ENCODE data around the gene COP1. TPM values are rescaled to one million over a fixed set of nuclear protein-coding genes. Genes with fewer than 3 reads are reported as not detected.

COP1 gene
- total and polyA plus RNA-seq, 2 of the 8 experiments (the other 6 are each of a cell fraction or from before 2014, with no cell fraction given), result 26.2 to 44.9 TPM

GRCh38 chr1:176033881-176034280 is 173.2 kb downstream of the COP1 start:
- H3K4me3 ChIP-seq (ENCODE audit: extremely low read depth in 1 of 4, insufficient read depth in 2 of 4, low read depth in 3 of 4, low read length in 4 of 4), result no peak overlapping the region
- no peaks in the 10 kb centered on the region for H3K9me3 ChIP-seq (ENCODE audit: insufficient read depth in 2 of 2, low read depth in 1 of 2, low read length in 1 of 2)
- no peak overlapping the region for H3K4me2 ChIP-seq (ENCODE audit: insufficient read depth in 1 of 2, low read depth in 2 of 2, low read length in 2 of 2)
- no peak overlapping the region for H2BK20ac ChIP-seq (ENCODE audit: low read length)
- no peaks in the 10 kb centered on the region for H3K4me1 ChIP-seq (replicated peaks in 1 of 4; ENCODE audit: control insufficient read depth in 3 of 4, insufficient read depth in 4 of 4, low read length in 3 of 4)
- no peak overlapping the region for H3K4ac ChIP-seq (replicated peaks; ENCODE audit: insufficient read length, low read depth, low read length)
- no peak for FAIRE-seq
- H3K36me3 ChIP-seq (ENCODE audit: control insufficient read depth in 2 of 4, insufficient read depth in 4 of 4, low read length in 3 of 4), result no peaks in the 10 kb centered on the region
- no peak overlapping the region for H3K14ac ChIP-seq (ENCODE audit: insufficient read length)
- no peak overlapping the region for H2BK5ac ChIP-seq (ENCODE audit: low read depth, low read length)
- no peak overlapping the region for H3K56ac ChIP-seq (replicated peaks; ENCODE audit: insufficient read length, low read depth, low read length)
- no peaks in the 10 kb centered on the region for H4K20me1 ChIP-seq (replicated peaks in 1 of 2; ENCODE audit: control insufficient read depth in 1 of 2, insufficient read depth in 2 of 2, low read length in 2 of 2)
- POLR2A ChIA-PET (ENCODE audit: partially characterized antibody), result no interaction called here
- no peaks in the 10 kb centered on the region for H3K79me1 ChIP-seq (ENCODE audit: low read depth, low read length)
- no peak overlapping the region for H4K5ac ChIP-seq (ENCODE audit: insufficient read length, low read depth, low read length)
- H3K18ac ChIP-seq (ENCODE audit: extremely low read depth, low read length), result no peak overlapping the region
- H3K9ac ChIP-seq (replicated peaks in 1 of 4; ENCODE audit: extremely low read depth in 1 of 4, low read depth in 3 of 4, low read length in 3 of 4), result no peak overlapping the region
- H2BK15ac ChIP-seq (ENCODE audit: low read length), result no peak overlapping the region
- no peak overlapping the region for H2AK5ac ChIP-seq (ENCODE audit: low read depth, low read length)
- WGBS, 2 experiments (ENCODE audit: extremely low coverage in 1 of 2, insufficient coverage in 1 of 2, insufficient read length in 1 of 2, insufficient replicate concordance in 2 of 2, low coverage in 1 of 2, low lambda C conversion rate in 2 of 2, missing lambda C conversion rate in 1 of 2), result 92% methylated on average over 2 of the region's 2 CpGs; no CpG with 5 or more reads in 1 of the 2 experiments
- H2AFZ ChIP-seq (ENCODE audit: low read length), result no peak overlapping the region
- no peak for DNase-seq (ENCODE audit: low read depth in 1 of 2, low spot score in 2 of 2)
- H4K91ac ChIP-seq (replicated peaks; ENCODE audit: insufficient read length, low read length), result no peak overlapping the region
- no peak overlapping the region for H4K8ac ChIP-seq (ENCODE audit: extremely low read depth, insufficient read depth, low read length)
- H3K23ac ChIP-seq (ENCODE audit: insufficient read length), result no peak overlapping the region
- no peak overlapping the region for H2BK120ac ChIP-seq (replicated peaks; ENCODE audit: low read depth, low read length)
- CTCF ChIA-PET (ENCODE audit: partially characterized antibody), result interaction anchor here (0.6 to 1.1 kb wide), 2 partner anchors 210 to 545 kb away, joined by 3 read pairs; no protein-coding TSS in a partner anchor
- no peak overlapping the region for H2BK12ac ChIP-seq (ENCODE audit: low read depth, low read length)
- H3K79me2 ChIP-seq (ENCODE audit: control insufficient read depth in 1 of 2, insufficient read depth in 2 of 2, low read length in 2 of 2), result no peaks in the 10 kb centered on the region
- no peaks in the 10 kb centered on the region for H3K23me2 ChIP-seq (ENCODE audit: low read depth, low read length)
- H3K27ac ChIP-seq (ENCODE audit: low read depth, low read length), result no peak overlapping the region
- no peaks in the 10 kb centered on the region for H3K27me3 ChIP-seq (replicated peaks in 1 of 4; ENCODE audit: control insufficient read depth in 3 of 4, extremely low read depth in 1 of 4, insufficient read depth in 3 of 4, low read length in 3 of 4)
- TF ChIP-seq FOSL1 (IDR thresholded peaks at IDR 0.05; ENCODE audit: insufficient read depth, low read depth, low read length) (no peak), MAX (IDR thresholded peaks at IDR 0.05) (no peak), NRF1 (IDR thresholded peaks at IDR 0.05; ENCODE audit: low read depth, low read length) (no peak), CTBP2 (IDR thresholded peaks at IDR 0.05; ENCODE audit: borderline replicate concordance, insufficient read depth, insufficient read length, low read length) (no peak), SIX5 (IDR thresholded peaks at IDR 0.05; ENCODE audit: low read depth, low read length) (no peak), POU5F1 (IDR thresholded peaks at IDR 0.05; ENCODE audit: low read depth, low read length) (no peak), HDAC6 (IDR thresholded peaks at IDR 0.05; ENCODE audit: low read depth, low read length) (no peak), SAP30 (IDR thresholded peaks at IDR 0.05; ENCODE audit: insufficient read depth, insufficient replicate concordance, low read length) (no peak), E2F6 (IDR thresholded peaks at IDR 0.05) (no peak), RAD21 (IDR thresholded peaks at IDR 0.05 in 1 of 2, conservative IDR thresholded peaks at IDR 0.05 in 1 of 2; ENCODE audit: low read depth in 2 of 2, low read length in 2 of 2) (no peak), SP1 (IDR thresholded peaks at IDR 0.05; ENCODE audit: low read depth, low read length) (no peak), EGR1 (IDR thresholded peaks at IDR 0.05; ENCODE audit: borderline replicate concordance, low read depth, low read length) (no peak), JUN (IDR thresholded peaks at IDR 0.05; ENCODE audit: low read depth, low read length) (no peak), CBX5 (IDR thresholded peaks at IDR 0.05; ENCODE audit: low read depth, low read length) (no peak)
